Endothelial cell of umbilical vein (primary cell): ENCODE measurements around the gene FGD6. TPM values are rescaled to one million over a fixed set of nuclear protein-coding genes. Genes with fewer than 3 reads are reported as not detected.

Experiments used
- BruUV-seq: library from RNA; stranded (reverse); fragments of 400-500 nt; replicated peaks from 2 replicates; lab custom pipeline; 2021; lab: Mats Ljungman, UMichigan
- CTCF ChIA-PET: fragments of 300-600, 350-600 bp; sonication (Branson Sonifier 250); formaldehyde crosslinking; loops from one replicate; lab custom pipeline; 2021; ENCODE audit warnings: antibody characterized with exemption, inconsistent platforms; lab: Charles Lee
- POLR2A ChIA-PET: fragments of 300-600, 350-600 bp; sonication (Branson Sonifier 250); formaldehyde crosslinking; loops from one replicate; lab custom pipeline; 2021; ENCODE audit warnings: antibody characterized with exemption, inconsistent platforms; lab: Charles Lee
- DNase-seq: peaks from one replicate; pipeline ENCODE4 v3.0.0-alpha.2; 2011; ENCODE audit warnings: low read depth, low spot score
- FAIRE-seq: peaks from 2 replicates; lab custom pipeline; 2011; peaks lifted over from hg19 to GRCh38; lab: Jason Lieb, UNC
- H2AFZ ChIP-seq: 2 replicates; pipeline ENCODE4 v1.6.0; 2012; ENCODE audit warnings: low read depth, low read length, control low read depth, inconsistent platforms
- H3K27ac ChIP-seq: 2 replicates; pipeline ENCODE4 v1.5.1; 2011; ENCODE audit warnings: low read depth, mild to moderate bottlenecking, control low read depth, low read length, moderate library complexity; ENCODE audit not compliant: insufficient read depth
- H3K27me3 ChIP-seq, 2 experiments: 2 replicates each; pipeline versions ENCODE4 v1.6.0 to v1.6.1; 2011; ENCODE audit warnings: low read length in 2 of 2, mixed read lengths in 1 of 2; ENCODE audit not compliant: control insufficient read depth in 2 of 2, insufficient read depth in 2 of 2
- H3K36me3 ChIP-seq, 2 experiments: 2 replicates in 1 of 2; 3 replicates in 1 of 2; pipeline ENCODE4 v1.5.1; 2011; ENCODE audit warnings: low read length in 2 of 2, mild to moderate bottlenecking in 1 of 2, moderate library complexity in 1 of 2; ENCODE audit not compliant: control insufficient read depth in 2 of 2, insufficient read depth in 2 of 2; ENCODE audit errors: extremely low read depth in 1 of 2
- H3K4me1 ChIP-seq: 3 replicates; pipeline ENCODE4 v1.5.1; 2011; ENCODE audit warnings: mild to moderate bottlenecking, low read length; ENCODE audit not compliant: control insufficient read depth, insufficient read depth; ENCODE audit errors: extremely low read depth
- H3K4me2 ChIP-seq: 2 replicates; pipeline ENCODE4 v1.6.1; 2011; ENCODE audit warnings: low read length, control low read depth, mixed read lengths; ENCODE audit not compliant: insufficient read depth
- H3K4me3 ChIP-seq, 3 experiments: fragments of 200-600 bp in 1 of 3; sonication (generic), shearing (Covaris generic) in 1 of 3; replicated peaks in 1 of 3; 2 replicates each; pipeline ENCODE4 v1.5.1; 2011 to 2016; ENCODE audit warnings: control low read depth in 3 of 3, low read length in 3 of 3, mild to moderate bottlenecking in 2 of 3, inconsistent platforms in 1 of 3, low read depth in 1 of 3, moderate library complexity in 1 of 3; ENCODE audit not compliant: insufficient read depth in 1 of 3
- H3K79me2 ChIP-seq: 2 replicates; pipeline ENCODE4 v1.6.0; 2012; ENCODE audit warnings: low read length, inconsistent platforms; ENCODE audit not compliant: control insufficient read depth, insufficient read depth
- H3K9ac ChIP-seq: replicated peaks from 2 replicates; pipeline ENCODE3; 2011; ENCODE audit warnings: low read length, control low read depth; ENCODE audit not compliant: insufficient read depth; ENCODE audit errors: extremely low read depth
- H3K9me1 ChIP-seq: replicated peaks from 3 replicates; pipeline ENCODE4 v1.6.0; 2011; ENCODE audit warnings: mild to moderate bottlenecking, low read length; ENCODE audit not compliant: control insufficient read depth, insufficient read depth; ENCODE audit errors: extremely low read depth
- H3K9me3 ChIP-seq: replicated peaks from 2 replicates; pipeline ENCODE4 v1.5.1; 2012; ENCODE audit warnings: low read length, inconsistent platforms; ENCODE audit not compliant: control insufficient read depth, insufficient read depth
- H4K20me1 ChIP-seq: replicated peaks from 2 replicates; pipeline ENCODE3; 2011; ENCODE audit warnings: mild to moderate bottlenecking, low read length; ENCODE audit not compliant: control insufficient read depth, insufficient read depth; ENCODE audit errors: extremely low read depth
- EZH2 ChIP-seq: IDR thresholded peaks from 2 replicates; pipeline ENCODE4 v1.6.1; 2012; ENCODE audit warnings: borderline replicate concordance, low read depth, mild to moderate bottlenecking, moderate library complexity, low read length, inconsistent platforms; ENCODE audit not compliant: severe bottlenecking
- FOS ChIP-seq: IDR thresholded peaks from 2 replicates; pipeline ENCODE4 v1.6.1; 2011; ENCODE audit warnings: mild to moderate bottlenecking, low read length, moderate library complexity, borderline replicate concordance; ENCODE audit not compliant: insufficient read depth
- GATA2 ChIP-seq: IDR thresholded peaks from 2 replicates; pipeline ENCODE4 v1.7.0; 2011; ENCODE audit warnings: low read depth, mild to moderate bottlenecking, moderate library complexity, mixed read lengths, low read length; ENCODE audit not compliant: insufficient read length, insufficient read depth
- JUN ChIP-seq: IDR thresholded peaks from 2 replicates; pipeline ENCODE4 v1.6.1; 2011; ENCODE audit warnings: borderline replicate concordance, low read depth; ENCODE audit not compliant: insufficient read length, insufficient read depth
- MYC ChIP-seq: IDR thresholded peaks from one replicate; pipeline ENCODE4 v1.6.1; 2011; ENCODE audit warnings: mild to moderate bottlenecking, low read depth, low read length
- POLR2A ChIP-seq: IDR thresholded peaks from 2 replicates; pipeline ENCODE4 v1.6.1; 2012; ENCODE audit warnings: low read depth, mild to moderate bottlenecking, control low read depth, low read length
- POLR2AphosphoS5 ChIP-seq: IDR thresholded peaks from 2 replicates; pipeline ENCODE4 v1.6.1; 2012; ENCODE audit warnings: low read depth, mild to moderate bottlenecking, control low read depth, low read length, moderate library complexity; ENCODE audit not compliant: insufficient read depth
- dilution Hi-C: fragments of 300-500 bp; cut with MboI; formaldehyde crosslinking; loops from one replicate; pipeline ENCODE4 v1.15.0; 2019; ENCODE audit warnings: low sequenced_read_pairs; ENCODE audit not compliant: extremely low pct_ligation_motif_present
- intact Hi-C: fragments of 100-400 bp; cut with micrococcal nuclease; formaldehyde crosslinking; loops from one replicate; pipeline ENCODE4 v1.10.0; 2022
- polyA plus RNA-seq, 4 experiments: library from polyadenylated mRNA; depleted of rRNA in 3 of 4; stranded (reverse) in 3 of 4; unstranded in 1 of 4; fragments of >200 nt; gene quantifications; 2 replicates each; pipeline versions ENCODE4 v1.2.1 to v1.2.3, GENCODE V29; 2011 to 2012; ENCODE audit warnings: missing spikeins in 1 of 4
- total RNA-seq: library from RNA; stranded (reverse); gene quantifications from 2 replicates; pipeline ENCODE4 v1.2.3, GENCODE V29; 2021
- TF ChIP-seq, protein P1 (sequence below), 2 donors: IDR thresholded peaks; 1 replicate in 1 of 2; 2 replicates in 1 of 2; pipeline ENCODE4 v1.5.1; 2011; ENCODE audit warnings: low read length in 2 of 2, mild to moderate bottlenecking in 2 of 2, moderate library complexity in 2 of 2, control low read depth in 1 of 2, inconsistent platforms in 1 of 2, low read depth in 1 of 2; ENCODE audit not compliant: insufficient read depth in 1 of 2; ENCODE audit errors: extremely low read depth in 1 of 2
- TF ChIP-seq, protein P2 (sequence below): IDR thresholded peaks from 2 replicates; pipeline ENCODE4 v1.6.1; 2011; ENCODE audit not compliant: insufficient read depth, insufficient read length

Gene FGD6
- total and polyA plus RNA-seq, 2 donors (not counting 3 experiments of a cell fraction or from before 2014, with no cell fraction given), result 5.9 to 14.0 TPM

- CTCF ChIA-PET, result interaction anchor here (0.9 kb wide), 1 partner anchor 11 kb away, joined by 3 read pairs; no protein-coding TSS in a partner anchor
- peaks cover 5% of the 10 kb centered on the region for H3K9me1 ChIP-seq
- intact Hi-C loops (no loop called here), dilution Hi-C loops (no loop called here)
- POLR2A ChIA-PET, result no interaction called here
- no peak overlapping the region for H3K4me2 ChIP-seq
- H3K27ac ChIP-seq, result no peak overlapping the region
- BruUV-seq, result no TSS peak
- peak; percentile 18 for DNase-seq
- TF ChIP-seq, protein P1, sequence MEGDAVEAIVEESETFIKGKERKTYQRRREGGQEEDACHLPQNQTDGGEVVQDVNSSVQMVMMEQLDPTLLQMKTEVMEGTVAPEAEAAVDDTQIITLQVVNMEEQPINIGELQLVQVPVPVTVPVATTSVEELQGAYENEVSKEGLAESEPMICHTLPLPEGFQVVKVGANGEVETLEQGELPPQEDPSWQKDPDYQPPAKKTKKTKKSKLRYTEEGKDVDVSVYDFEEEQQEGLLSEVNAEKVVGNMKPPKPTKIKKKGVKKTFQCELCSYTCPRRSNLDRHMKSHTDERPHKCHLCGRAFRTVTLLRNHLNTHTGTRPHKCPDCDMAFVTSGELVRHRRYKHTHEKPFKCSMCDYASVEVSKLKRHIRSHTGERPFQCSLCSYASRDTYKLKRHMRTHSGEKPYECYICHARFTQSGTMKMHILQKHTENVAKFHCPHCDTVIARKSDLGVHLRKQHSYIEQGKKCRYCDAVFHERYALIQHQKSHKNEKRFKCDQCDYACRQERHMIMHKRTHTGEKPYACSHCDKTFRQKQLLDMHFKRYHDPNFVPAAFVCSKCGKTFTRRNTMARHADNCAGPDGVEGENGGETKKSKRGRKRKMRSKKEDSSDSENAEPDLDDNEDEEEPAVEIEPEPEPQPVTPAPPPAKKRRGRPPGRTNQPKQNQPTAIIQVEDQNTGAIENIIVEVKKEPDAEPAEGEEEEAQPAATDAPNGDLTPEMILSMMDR (IDR thresholded peaks at IDR 0.05; ENCODE audit: extremely low read depth in 1 of 2, insufficient read depth in 1 of 2, low read depth in 1 of 2, low read length in 2 of 2), result no peak
- TF ChIP-seq FOS (no peak), POLR2AphosphoS5 (no peak), EZH2 (no peak), JUN (no peak), GATA2 (no peak), MYC (no peak), POLR2A (no peak)
- TF ChIP-seq, protein P2, sequence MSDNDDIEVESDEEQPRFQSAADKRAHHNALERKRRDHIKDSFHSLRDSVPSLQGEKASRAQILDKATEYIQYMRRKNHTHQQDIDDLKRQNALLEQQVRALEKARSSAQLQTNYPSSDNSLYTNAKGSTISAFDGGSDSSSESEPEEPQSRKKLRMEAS, result no peak
- peaks cover 3% of the 10 kb centered on the region for H4K20me1 ChIP-seq
- H3K9ac ChIP-seq, result no peak overlapping the region
- H2AFZ ChIP-seq, result no peak overlapping the region
- H3K4me1 ChIP-seq, result peaks cover 3% of the 10 kb centered on the region
- peaks cover 2 to 9% of the 10 kb centered on the region in 2 experiments for H3K36me3 ChIP-seq
- peaks cover 49% of the 10 kb centered on the region for H3K79me2 ChIP-seq
- FAIRE-seq, result no peak
- H3K27me3 ChIP-seq, result no peaks in the 10 kb centered on the region
- H3K4me3 ChIP-seq, result no peak overlapping the region
- no peaks in the 10 kb centered on the region for H3K9me3 ChIP-seq
Observed at GRCh38 chr12:95248604-95249360, 31.5 kb upstream of the FGD6 start.
